Measurements from ENCODE around the gene CYP17A1.
"Not testable (repeated sequence)": the region's sequence is repeated elsewhere in the genome, so short reads cannot be mapped to it uniquely, and the experiment has no call there.

DNA sequence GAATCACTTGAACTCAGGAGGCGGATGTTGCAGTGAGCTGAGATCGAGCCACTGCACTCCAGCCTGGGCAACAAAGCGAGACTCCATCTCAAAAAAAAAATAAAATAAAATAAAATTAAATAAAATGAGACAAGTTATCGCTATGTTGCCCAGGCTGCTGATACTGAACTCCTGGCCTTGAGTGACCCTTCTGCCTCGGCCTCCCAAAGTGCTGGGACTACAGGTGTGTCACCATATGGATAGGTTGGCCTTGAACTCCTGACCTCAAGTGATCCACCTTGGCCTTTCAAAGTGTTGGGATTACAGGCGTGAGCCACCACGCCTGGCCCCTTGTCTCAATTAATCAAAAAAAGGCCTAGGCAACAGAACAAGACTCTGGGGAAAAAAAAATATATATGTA lies 16.0 kb upstream of the CYP17A1 start:
- not testable (repeated sequence) for TF ChIP-seq POLR2A (IDR thresholded peaks at IDR 0.05; ENCODE audit: low read depth, low read length); FOXM1 (IDR thresholded peaks at IDR 0.05; ENCODE audit: low read depth, low read length); RFX5 (IDR thresholded peaks at IDR 0.05; ENCODE audit: low read depth, low read length); TAF1 (IDR thresholded peaks at IDR 0.05; ENCODE audit: borderline replicate concordance, low read depth, low read length); CBFB (IDR thresholded peaks at IDR 0.05; ENCODE audit: low read depth); MXI1 (IDR thresholded peaks at IDR 0.05; ENCODE audit: low read depth, low read length); SREBF2 (IDR thresholded peaks at IDR 0.05; ENCODE audit: low read length); EGR1 (IDR thresholded peaks at IDR 0.05; ENCODE audit: borderline replicate concordance in 1 of 2, low read depth in 2 of 2, low read length in 2 of 2)
- TF ChIP-seq, protein P1, sequence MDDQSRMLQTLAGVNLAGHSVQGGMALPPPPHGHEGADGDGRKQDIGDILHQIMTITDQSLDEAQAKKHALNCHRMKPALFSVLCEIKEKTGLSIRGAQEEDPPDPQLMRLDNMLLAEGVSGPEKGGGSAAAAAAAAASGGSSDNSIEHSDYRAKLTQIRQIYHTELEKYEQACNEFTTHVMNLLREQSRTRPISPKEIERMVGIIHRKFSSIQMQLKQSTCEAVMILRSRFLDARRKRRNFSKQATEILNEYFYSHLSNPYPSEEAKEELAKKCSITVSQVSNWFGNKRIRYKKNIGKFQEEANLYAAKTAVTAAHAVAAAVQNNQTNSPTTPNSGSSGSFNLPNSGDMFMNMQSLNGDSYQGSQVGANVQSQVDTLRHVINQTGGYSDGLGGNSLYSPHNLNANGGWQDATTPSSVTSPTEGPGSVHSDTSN (IDR thresholded peaks at IDR 0.05; ENCODE audit: insufficient replicate concordance, low read depth, low read length) = not testable (repeated sequence)
- TF ChIP-seq, protein P2, sequence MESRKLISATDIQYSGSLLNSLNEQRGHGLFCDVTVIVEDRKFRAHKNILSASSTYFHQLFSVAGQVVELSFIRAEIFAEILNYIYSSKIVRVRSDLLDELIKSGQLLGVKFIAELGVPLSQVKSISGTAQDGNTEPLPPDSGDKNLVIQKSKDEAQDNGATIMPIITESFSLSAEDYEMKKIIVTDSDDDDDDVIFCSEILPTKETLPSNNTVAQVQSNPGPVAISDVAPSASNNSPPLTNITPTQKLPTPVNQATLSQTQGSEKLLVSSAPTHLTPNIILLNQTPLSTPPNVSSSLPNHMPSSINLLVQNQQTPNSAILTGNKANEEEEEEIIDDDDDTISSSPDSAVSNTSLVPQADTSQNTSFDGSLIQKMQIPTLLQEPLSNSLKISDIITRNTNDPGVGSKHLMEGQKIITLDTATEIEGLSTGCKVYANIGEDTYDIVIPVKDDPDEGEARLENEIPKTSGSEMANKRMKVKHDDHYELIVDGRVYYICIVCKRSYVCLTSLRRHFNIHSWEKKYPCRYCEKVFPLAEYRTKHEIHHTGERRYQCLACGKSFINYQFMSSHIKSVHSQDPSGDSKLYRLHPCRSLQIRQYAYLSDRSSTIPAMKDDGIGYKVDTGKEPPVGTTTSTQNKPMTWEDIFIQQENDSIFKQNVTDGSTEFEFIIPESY (IDR thresholded peaks at IDR 0.05) = not testable (repeated sequence)
- TF ChIP-seq, protein P3, sequence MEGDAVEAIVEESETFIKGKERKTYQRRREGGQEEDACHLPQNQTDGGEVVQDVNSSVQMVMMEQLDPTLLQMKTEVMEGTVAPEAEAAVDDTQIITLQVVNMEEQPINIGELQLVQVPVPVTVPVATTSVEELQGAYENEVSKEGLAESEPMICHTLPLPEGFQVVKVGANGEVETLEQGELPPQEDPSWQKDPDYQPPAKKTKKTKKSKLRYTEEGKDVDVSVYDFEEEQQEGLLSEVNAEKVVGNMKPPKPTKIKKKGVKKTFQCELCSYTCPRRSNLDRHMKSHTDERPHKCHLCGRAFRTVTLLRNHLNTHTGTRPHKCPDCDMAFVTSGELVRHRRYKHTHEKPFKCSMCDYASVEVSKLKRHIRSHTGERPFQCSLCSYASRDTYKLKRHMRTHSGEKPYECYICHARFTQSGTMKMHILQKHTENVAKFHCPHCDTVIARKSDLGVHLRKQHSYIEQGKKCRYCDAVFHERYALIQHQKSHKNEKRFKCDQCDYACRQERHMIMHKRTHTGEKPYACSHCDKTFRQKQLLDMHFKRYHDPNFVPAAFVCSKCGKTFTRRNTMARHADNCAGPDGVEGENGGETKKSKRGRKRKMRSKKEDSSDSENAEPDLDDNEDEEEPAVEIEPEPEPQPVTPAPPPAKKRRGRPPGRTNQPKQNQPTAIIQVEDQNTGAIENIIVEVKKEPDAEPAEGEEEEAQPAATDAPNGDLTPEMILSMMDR (IDR thresholded peaks at IDR 0.05 in 2 of 3, conservative IDR thresholded peaks at IDR 0.05 in 1 of 3; ENCODE audit: control insufficient read depth in 2 of 3, extremely low read depth in 1 of 3, insufficient read depth in 1 of 3, low read depth in 3 of 3, low read length in 3 of 3) = not testable (repeated sequence)
- TF ChIP-seq, protein P4, sequence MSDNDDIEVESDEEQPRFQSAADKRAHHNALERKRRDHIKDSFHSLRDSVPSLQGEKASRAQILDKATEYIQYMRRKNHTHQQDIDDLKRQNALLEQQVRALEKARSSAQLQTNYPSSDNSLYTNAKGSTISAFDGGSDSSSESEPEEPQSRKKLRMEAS (IDR thresholded peaks at IDR 0.05; ENCODE audit: low read depth, low read length) = not testable (repeated sequence)

All from GM12878 (cell line).